Suppressor macrophage treated with lipopolysaccharide for 1 hour (primary cell): ENCODE measurements around the gene PLCB1.
A peak's percentile ranks its signal among the peaks of the same experiment; 100 is the strongest.
"Not testable (repeated sequence)": the region's sequence is repeated elsewhere in the genome, so short reads cannot be mapped to it uniquely, and the experiment has no call there.

Source experiments
- DNase-seq, 3 donors: peaks; one replicate each; pipeline ENCODE4 v3.0.0-alpha.2; 2020 to 2022

PLCB1 gene

GRCh38 chr20:8562356-8562755, 430.3 kb downstream of the PLCB1 start:
- no peak for DNase-seq

- DNase-seq: peak; percentile 15 to 49 (median 47)
These were observed 436.0 kb downstream of the PLCB1 start for GRCh38 chr20:8568075-8568474.

GRCh38 chr20:8569766-8570165, 437.7 kb downstream of the PLCB1 start:
- DNase-seq: no peak

GRCh38 chr20:8571611-8572010, 439.5 kb downstream of the PLCB1 start:
- peak; percentile 56 to 77 (median 57) for DNase-seq

GRCh38 chr20:8573686-8574085, 441.6 kb downstream of the PLCB1 start:
- DNase-seq: no peak

GRCh38 chr20:8575114-8575513, 443.0 kb downstream of the PLCB1 start:
- no peak for DNase-seq

- no peak for DNase-seq
These were observed 446.2 kb downstream of the PLCB1 start for GRCh38 chr20:8578161-8578865.

GRCh38 chr20:8579035-8579434, 447.0 kb downstream of the PLCB1 start:
- DNase-seq: no peak

- DNase-seq: no peak
These were observed 449.5 kb downstream of the PLCB1 start for GRCh38 chr20:8581446-8582183.

GRCh38 chr20:8583012-8583565, 451.0 kb downstream of the PLCB1 start:
- DNase-seq: no peak

GRCh38 chr20:8583566-8584043, 451.5 kb downstream of the PLCB1 start:
- no peak for DNase-seq

GRCh38 chr20:8587251-8587650, 455.2 kb downstream of the PLCB1 start:
- DNase-seq: peak in 1 of 3 donors; percentile 36

GRCh38 chr20:8587810-8588209, 455.7 kb downstream of the PLCB1 start:
- no peak for DNase-seq

- DNase-seq: no peak
These were observed 457.9 kb downstream of the PLCB1 start for GRCh38 chr20:8589956-8590355.

GRCh38 chr20:8600910-8601541, 469.0 kb downstream of the PLCB1 start:
- DNase-seq: not testable (repeated sequence)

GRCh38 chr20:8601542-8601912, 469.5 kb downstream of the PLCB1 start:
- peak; percentile 5 to 23 (median 13) for DNase-seq

- DNase-seq: peak; percentile 38 to 63 (median 62)
These were observed 470.5 kb downstream of the PLCB1 start for GRCh38 chr20:8602389-8603116.

GRCh38 chr20:8608470-8608869, 476.4 kb downstream of the PLCB1 start:
- no peak for DNase-seq

GRCh38 chr20:8616792-8617191, 484.7 kb downstream of the PLCB1 start:
- DNase-seq: no peak

- DNase-seq: no peak
These were observed 488.9 kb downstream of the PLCB1 start for GRCh38 chr20:8621001-8621400.

- no peak for DNase-seq
These were observed 492.0 kb downstream of the PLCB1 start for GRCh38 chr20:8624046-8624445.

GRCh38 chr20:8624616-8625015, 492.6 kb downstream of the PLCB1 start:
- DNase-seq: no peak
